Measurements from ENCODE around the gene KCNMA1. TPM values are rescaled to one million over a fixed set of nuclear protein-coding genes. Genes with fewer than 3 reads are reported as not detected.

KCNMA1 gene
- total RNA-seq, 3 donors from 2014 or later (not counting 1 experiment from before 2014, with no cell fraction given) = 0.40 to 1.8 (median 0.63) TPM

GRCh38 chr10:77577666-77578229 lies 59.9 kb downstream of the KCNMA1 start:
- H3K9me3 ChIP-seq (ENCODE audit: control insufficient read depth, insufficient read depth, low read length) = no peaks in the 10 kb centered on the region
- peaks cover 2% of the 10 kb centered on the region for H3K4me1 ChIP-seq (ENCODE audit: control insufficient read depth, insufficient read depth, low read length)
- no peak for DNase-seq
- H3K4me3 ChIP-seq (ENCODE audit: low read length) = no peak overlapping the region
- H3K4me3 Mint-ChIP-seq = no peak overlapping the region
- H3K36me3 Mint-ChIP-seq = no peaks in the 10 kb centered on the region
- H3K27me3 Mint-ChIP-seq (ENCODE audit: low read depth in 2 of 2) = no peaks in the 10 kb centered on the region
- H3K4me1 Mint-ChIP-seq = peaks cover 3% of the 10 kb centered on the region in 2 donors
- TF ChIP-seq CTCF (IDR thresholded peaks at IDR 0.05) = no peak
- H3K27ac ChIP-seq (ENCODE audit: low read length) = no peak overlapping the region
- no peaks in the 10 kb centered on the region for H3K27me3 ChIP-seq (ENCODE audit: control insufficient read depth, insufficient read depth, low read length)
- intact Hi-C loops (cut with micrococcal nuclease) = no loop called here
- H3K27ac Mint-ChIP-seq = no peak overlapping the region
- no CpG with 5 or more reads among the region's 1 CpG for WGBS (ENCODE audit: insufficient coverage)
- no peak for ATAC-seq
- no peaks in the 10 kb centered on the region for H3K36me3 ChIP-seq (ENCODE audit: control insufficient read depth, insufficient read depth, low read length)
- H3K9me3 Mint-ChIP-seq = no peaks in the 10 kb centered on the region

GRCh38 chr10:77576444-77577032 lies 61.1 kb downstream of the KCNMA1 start:
- Mint-ChIP-seq H3K36me3 (no peaks in the 10 kb centered on the region), H3K27me3 (ENCODE audit: low read depth in 2 of 2) (no peaks in the 10 kb centered on the region), H3K27ac (no peak overlapping the region), H3K4me3 (no peak overlapping the region), H3K4me1 (no peaks in the 10 kb centered on the region), H3K9me3 (no peaks in the 10 kb centered on the region)
- 89% methylated on average over 9 of the region's 9 CpGs for WGBS (ENCODE audit: insufficient coverage)
- no peak for TF ChIP-seq CTCF (IDR thresholded peaks at IDR 0.05)
- intact Hi-C loops (cut with micrococcal nuclease) = no loop called here
- H3K9me3 ChIP-seq (ENCODE audit: control insufficient read depth, insufficient read depth, low read length) = no peaks in the 10 kb centered on the region
- H3K27me3 ChIP-seq (ENCODE audit: control insufficient read depth, insufficient read depth, low read length) = no peaks in the 10 kb centered on the region
- ATAC-seq (no peak), DNase-seq (no peak)
- no peaks in the 10 kb centered on the region for H3K4me1 ChIP-seq (ENCODE audit: control insufficient read depth, insufficient read depth, low read length)
- H3K36me3 ChIP-seq (ENCODE audit: control insufficient read depth, insufficient read depth, low read length) = no peaks in the 10 kb centered on the region
- no peak overlapping the region for H3K27ac ChIP-seq (ENCODE audit: low read length)
- H3K4me3 ChIP-seq (ENCODE audit: low read length) = no peak overlapping the region

GRCh38 chr10:77576007-77576367 lies 61.6 kb downstream of the KCNMA1 start:
- Mint-ChIP-seq H3K4me1 (no peaks in the 10 kb centered on the region), H3K4me3 (no peak overlapping the region), H3K27me3 (ENCODE audit: low read depth in 2 of 2) (no peaks in the 10 kb centered on the region), H3K27ac (no peak overlapping the region), H3K36me3 (no peaks in the 10 kb centered on the region), H3K9me3 (no peaks in the 10 kb centered on the region)
- H3K27me3 ChIP-seq (ENCODE audit: control insufficient read depth, insufficient read depth, low read length) = no peaks in the 10 kb centered on the region
- H3K36me3 ChIP-seq (ENCODE audit: control insufficient read depth, insufficient read depth, low read length) = no peaks in the 10 kb centered on the region
- no peak overlapping the region for H3K27ac ChIP-seq (ENCODE audit: low read length)
- WGBS (ENCODE audit: insufficient coverage) = 91% methylated on average over 4 of the region's 4 CpGs
- H3K4me1 ChIP-seq (ENCODE audit: control insufficient read depth, insufficient read depth, low read length) = no peaks in the 10 kb centered on the region
- H3K9me3 ChIP-seq (ENCODE audit: control insufficient read depth, insufficient read depth, low read length) = no peaks in the 10 kb centered on the region
- no peak overlapping the region for H3K4me3 ChIP-seq (ENCODE audit: low read length)
- ATAC-seq (no peak), DNase-seq (no peak)
- no peak for TF ChIP-seq CTCF (IDR thresholded peaks at IDR 0.05)
- intact Hi-C loops (cut with micrococcal nuclease) = no loop called here
